Fibroblast of lung (primary cell): ENCODE results near the gene HDAC3. TPM values are rescaled to one million over a fixed set of nuclear protein-coding genes. Genes with fewer than 3 reads are reported as not detected.
A peak's percentile ranks its signal among the peaks of the same experiment; 100 is the strongest.

Experiments
- DNase-seq, 2 donors: peaks; one replicate each; pipeline versions ENCODE4 v3.0.0 to v3.0.0-alpha.2; 2010; ENCODE audit warnings: low read depth in 2 of 2
- H2AFZ ChIP-seq: 2 replicates; pipeline ENCODE4 v1.5.1; 2012; ENCODE audit warnings: low read length, control low read depth, inconsistent platforms
- H3K27ac ChIP-seq: 2 replicates; pipeline ENCODE4 v1.5.1; 2011; ENCODE audit warnings: low read length, control low read depth; ENCODE audit not compliant: insufficient read depth
- H3K27me3 ChIP-seq: 2 replicates; pipeline ENCODE4 v1.5.1; 2011; ENCODE audit warnings: mild to moderate bottlenecking, low read length; ENCODE audit not compliant: control insufficient read depth, insufficient read depth
- H3K36me3 ChIP-seq: 2 replicates; pipeline ENCODE4 v1.5.1; 2011; ENCODE audit warnings: low read length; ENCODE audit not compliant: control insufficient read depth, insufficient read depth
- H3K4me1 ChIP-seq: 2 replicates; pipeline ENCODE4 v1.5.1; 2011; ENCODE audit warnings: low read length; ENCODE audit not compliant: control insufficient read depth, insufficient read depth; ENCODE audit errors: extremely low read depth
- H3K4me2 ChIP-seq: 2 replicates; pipeline ENCODE4 v1.5.1; 2011; ENCODE audit warnings: low read length, control low read depth; ENCODE audit not compliant: insufficient read depth; ENCODE audit errors: extremely low read depth
- H3K4me3 ChIP-seq, 4 experiments: fragments of 200-600 bp in 1 of 4; sonication (generic) in 1 of 4; replicated peaks in 1 of 4; 2 replicates each; pipeline ENCODE4 v1.5.1; 2011 to 2016; ENCODE audit warnings: low read length in 4 of 4, low read depth in 3 of 4, mild to moderate bottlenecking in 3 of 4, control low read depth in 2 of 4, inconsistent platforms in 1 of 4, mixed read lengths in 1 of 4; ENCODE audit not compliant: insufficient read depth in 1 of 4; ENCODE audit errors: control extremely low read depth in 1 of 4
- H3K79me2 ChIP-seq: 2 replicates; pipeline ENCODE4 v1.5.1; 2012; ENCODE audit warnings: mild to moderate bottlenecking, low read length, inconsistent platforms; ENCODE audit not compliant: control insufficient read depth, insufficient read depth
- H3K9ac ChIP-seq: 2 replicates; pipeline ENCODE4 v1.5.1; 2011; ENCODE audit warnings: mild to moderate bottlenecking, low read length, control low read depth; ENCODE audit not compliant: insufficient read depth
- H3K9me3 ChIP-seq: 2 replicates; pipeline ENCODE4 v1.5.1; 2012; ENCODE audit warnings: low read depth, low read length; ENCODE audit not compliant: control insufficient read depth, insufficient read depth
- H4K20me1 ChIP-seq: 2 replicates; pipeline ENCODE4 v1.5.1; 2011; ENCODE audit warnings: low read length; ENCODE audit not compliant: control insufficient read depth, insufficient read depth; ENCODE audit errors: extremely low read depth
- EZH2 ChIP-seq: IDR thresholded peaks from 2 replicates; pipeline ENCODE4 v1.5.1; 2012; ENCODE audit warnings: low read length, control low read depth, mild to moderate bottlenecking; ENCODE audit errors: missing control alignments
- polyA plus RNA-seq, 2 donors: library from polyadenylated mRNA; depleted of rRNA in 1 of 2; stranded (reverse) in 1 of 2; unstranded in 1 of 2; fragments of >200 nt; gene quantifications; 2 replicates each; pipeline ENCODE4 v1.2.1, GENCODE V29; 2011 to 2012; ENCODE audit warnings: missing spikeins in 1 of 2
- total RNA-seq: library from RNA; depleted of rRNA; stranded (reverse); fragments of >200 nt; gene quantifications from 2 replicates; pipeline ENCODE4 v1.2.1, GENCODE V29; 2014
- TF ChIP-seq, protein P1 (sequence below), 2 donors: IDR thresholded peaks in 1 of 2; conservative IDR thresholded peaks in 1 of 2; 1 replicate in 1 of 2; 2 replicates in 1 of 2; pipeline ENCODE4 v1.5.1; 2011 to 2012; ENCODE audit warnings: low read length in 2 of 2, control low read depth in 1 of 2, inconsistent platforms in 1 of 2, low read depth in 1 of 2, mild to moderate bottlenecking in 1 of 2

The HDAC3 gene
- total and polyA plus RNA-seq, 2 donors (not counting 1 experiment from before 2014, with no cell fraction given) = 56.8 to 69.6 TPM

DNA sequence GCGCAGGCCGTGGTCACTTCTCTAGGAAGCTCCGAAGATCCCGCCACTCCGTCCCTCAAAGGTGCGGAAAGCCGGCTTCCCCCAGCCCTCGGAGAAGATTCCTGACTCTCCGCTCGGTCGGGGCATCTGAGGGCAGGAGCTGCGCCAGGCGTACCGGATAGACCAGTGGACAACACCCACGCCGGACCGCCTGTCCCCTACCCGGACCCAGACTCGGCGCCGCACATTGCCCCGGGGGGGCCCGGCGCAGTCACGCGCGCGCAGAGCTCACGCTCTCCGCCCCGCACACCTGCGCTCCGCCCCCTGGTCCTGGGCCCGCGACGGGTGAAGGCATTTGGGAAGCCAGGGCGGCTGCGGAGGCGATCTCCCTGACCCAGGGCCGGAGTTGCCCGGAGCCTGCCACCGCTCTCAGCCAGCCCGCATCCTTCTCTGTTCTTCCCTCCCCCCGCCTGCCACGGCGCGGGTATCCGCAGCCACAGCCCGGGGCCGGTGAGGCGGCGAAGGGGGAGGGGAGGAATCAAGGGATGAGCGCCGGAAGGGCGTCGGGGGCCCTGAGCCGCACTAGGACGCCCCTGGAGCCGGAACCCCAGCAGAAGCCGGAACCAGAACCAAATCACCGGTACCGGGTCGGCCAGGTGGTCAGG is 596 bp upstream of the HDAC3 start:
- Histone ChIP-seq H3K27me3 (no peaks in the 10 kb centered on the region), H2AFZ (peak overlapping the region; percentile 60), H3K36me3 (peaks cover 2% of the 10 kb centered on the region), H3K4me1 (peaks cover 2% of the 10 kb centered on the region), H3K79me2 (peaks cover 34% of the 10 kb centered on the region), H3K9ac (peak overlapping the region; percentile 82), H3K4me3 (peak overlapping the region; percentile 69 to 99 (median 94)), H3K9me3 (no peaks in the 10 kb centered on the region), H3K4me2 (peak overlapping the region; percentile 20), H4K20me1 (no peaks in the 10 kb centered on the region), H3K27ac (peak overlapping the region; percentile 22)
- peak in 1 of 2 donors; percentile 11 for DNase-seq
- TF ChIP-seq, protein P1, sequence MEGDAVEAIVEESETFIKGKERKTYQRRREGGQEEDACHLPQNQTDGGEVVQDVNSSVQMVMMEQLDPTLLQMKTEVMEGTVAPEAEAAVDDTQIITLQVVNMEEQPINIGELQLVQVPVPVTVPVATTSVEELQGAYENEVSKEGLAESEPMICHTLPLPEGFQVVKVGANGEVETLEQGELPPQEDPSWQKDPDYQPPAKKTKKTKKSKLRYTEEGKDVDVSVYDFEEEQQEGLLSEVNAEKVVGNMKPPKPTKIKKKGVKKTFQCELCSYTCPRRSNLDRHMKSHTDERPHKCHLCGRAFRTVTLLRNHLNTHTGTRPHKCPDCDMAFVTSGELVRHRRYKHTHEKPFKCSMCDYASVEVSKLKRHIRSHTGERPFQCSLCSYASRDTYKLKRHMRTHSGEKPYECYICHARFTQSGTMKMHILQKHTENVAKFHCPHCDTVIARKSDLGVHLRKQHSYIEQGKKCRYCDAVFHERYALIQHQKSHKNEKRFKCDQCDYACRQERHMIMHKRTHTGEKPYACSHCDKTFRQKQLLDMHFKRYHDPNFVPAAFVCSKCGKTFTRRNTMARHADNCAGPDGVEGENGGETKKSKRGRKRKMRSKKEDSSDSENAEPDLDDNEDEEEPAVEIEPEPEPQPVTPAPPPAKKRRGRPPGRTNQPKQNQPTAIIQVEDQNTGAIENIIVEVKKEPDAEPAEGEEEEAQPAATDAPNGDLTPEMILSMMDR (conservative IDR thresholded peaks at IDR 0.05 in 1 of 2, IDR thresholded peaks at IDR 0.05 in 1 of 2; ENCODE audit: low read depth in 1 of 2, low read length in 2 of 2) = no peak
- TF ChIP-seq EZH2 = no peak

DNA sequence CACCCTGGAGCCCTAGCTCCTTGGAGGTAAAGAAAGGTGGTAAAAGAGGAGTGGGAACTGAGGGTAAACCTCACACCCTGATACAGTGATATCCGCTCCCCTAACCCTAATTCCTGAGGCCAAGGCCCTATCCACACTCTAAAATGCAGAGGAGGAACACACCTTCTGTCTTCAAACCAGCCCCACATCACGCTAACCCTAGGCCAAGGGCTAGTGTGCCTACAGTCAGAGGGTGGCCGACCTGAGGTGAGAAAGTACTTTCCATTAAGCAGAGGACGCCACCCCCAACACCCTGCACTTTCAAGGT is 590 bp downstream of the HDAC3 start:
- peak overlapping the region; percentile 82 for H3K9ac ChIP-seq
- H3K27ac ChIP-seq = peak overlapping the region; percentile 78
- H3K9me3 ChIP-seq = no peaks in the 10 kb centered on the region
- peaks cover 2% of the 10 kb centered on the region for H3K4me1 ChIP-seq
- peak overlapping the region; percentile 96 for H2AFZ ChIP-seq
- no peaks in the 10 kb centered on the region for H3K27me3 ChIP-seq
- peaks cover 2% of the 10 kb centered on the region for H3K36me3 ChIP-seq
- TF ChIP-seq, protein P1 (conservative IDR thresholded peaks at IDR 0.05 in 1 of 2, IDR thresholded peaks at IDR 0.05 in 1 of 2; ENCODE audit: low read depth in 1 of 2, low read length in 2 of 2) = no peak
- no peak for TF ChIP-seq EZH2
- H3K4me2 ChIP-seq = peak overlapping the region; percentile 92
- peak overlapping the region; percentile 89 to 99 (median 96) for H3K4me3 ChIP-seq
- DNase-seq = no peak
- H4K20me1 ChIP-seq = no peaks in the 10 kb centered on the region
- peaks cover 37% of the 10 kb centered on the region for H3K79me2 ChIP-seq

DNA sequence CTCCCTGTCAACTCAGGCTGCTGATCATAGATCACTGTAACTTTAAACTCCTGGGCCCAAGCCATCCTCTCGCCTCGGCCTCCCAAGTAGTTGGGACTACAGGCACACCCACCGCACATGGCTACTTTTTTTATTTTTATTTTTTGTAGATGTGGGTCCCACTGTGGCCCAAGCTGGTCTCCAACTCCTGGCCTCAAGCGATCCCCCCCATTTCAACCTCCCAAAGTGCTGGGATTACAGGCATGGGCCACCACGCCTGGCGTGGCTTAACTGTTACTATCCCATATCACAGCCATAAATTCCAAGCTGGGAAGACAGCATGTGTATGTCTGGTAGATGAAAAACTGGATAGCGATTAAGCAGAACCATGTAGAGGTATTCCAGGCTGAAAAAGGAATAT is 1.0 kb downstream of the HDAC3 start:
- Histone ChIP-seq H2AFZ (no peak overlapping the region), H3K27ac (no peak overlapping the region)

More for the DNA sequence above, 1.0 kb downstream of the HDAC3 start:
- Histone ChIP-seq H3K36me3 (peaks cover 2% of the 10 kb centered on the region), H3K27me3 (no peaks in the 10 kb centered on the region), H3K4me1 (peaks cover 2% of the 10 kb centered on the region), H3K79me2 (peaks cover 37% of the 10 kb centered on the region), H3K9ac (no peak overlapping the region), H3K9me3 (no peaks in the 10 kb centered on the region), H3K4me2 (peak overlapping the region; percentile 92), H4K20me1 (no peaks in the 10 kb centered on the region), H3K4me3 (peak overlapping the region; percentile 89 to 99 (median 96))
- no peak for TF ChIP-seq EZH2
- TF ChIP-seq, protein P1 (conservative IDR thresholded peaks at IDR 0.05 in 1 of 2, IDR thresholded peaks at IDR 0.05 in 1 of 2; ENCODE audit: low read depth in 1 of 2, low read length in 2 of 2) = no peak
- DNase-seq = no peak
